GM21576 (cell line): ENCODE results near the gene TMEM63A.
"Not testable (repeated sequence)": the region's sequence is repeated elsewhere in the genome, so short reads cannot be mapped to it uniquely, and the experiment has no call there.

Experiments
- ATAC-seq: cut with Tn5 transposase; IDR thresholded peaks from one replicate; pipeline ENCODE4 v1.9.1; 2021; ENCODE audit warnings: mild to moderate bottlenecking, moderate library complexity; ENCODE audit not compliant: unreplicated experiment

TMEM63A gene

DNA sequence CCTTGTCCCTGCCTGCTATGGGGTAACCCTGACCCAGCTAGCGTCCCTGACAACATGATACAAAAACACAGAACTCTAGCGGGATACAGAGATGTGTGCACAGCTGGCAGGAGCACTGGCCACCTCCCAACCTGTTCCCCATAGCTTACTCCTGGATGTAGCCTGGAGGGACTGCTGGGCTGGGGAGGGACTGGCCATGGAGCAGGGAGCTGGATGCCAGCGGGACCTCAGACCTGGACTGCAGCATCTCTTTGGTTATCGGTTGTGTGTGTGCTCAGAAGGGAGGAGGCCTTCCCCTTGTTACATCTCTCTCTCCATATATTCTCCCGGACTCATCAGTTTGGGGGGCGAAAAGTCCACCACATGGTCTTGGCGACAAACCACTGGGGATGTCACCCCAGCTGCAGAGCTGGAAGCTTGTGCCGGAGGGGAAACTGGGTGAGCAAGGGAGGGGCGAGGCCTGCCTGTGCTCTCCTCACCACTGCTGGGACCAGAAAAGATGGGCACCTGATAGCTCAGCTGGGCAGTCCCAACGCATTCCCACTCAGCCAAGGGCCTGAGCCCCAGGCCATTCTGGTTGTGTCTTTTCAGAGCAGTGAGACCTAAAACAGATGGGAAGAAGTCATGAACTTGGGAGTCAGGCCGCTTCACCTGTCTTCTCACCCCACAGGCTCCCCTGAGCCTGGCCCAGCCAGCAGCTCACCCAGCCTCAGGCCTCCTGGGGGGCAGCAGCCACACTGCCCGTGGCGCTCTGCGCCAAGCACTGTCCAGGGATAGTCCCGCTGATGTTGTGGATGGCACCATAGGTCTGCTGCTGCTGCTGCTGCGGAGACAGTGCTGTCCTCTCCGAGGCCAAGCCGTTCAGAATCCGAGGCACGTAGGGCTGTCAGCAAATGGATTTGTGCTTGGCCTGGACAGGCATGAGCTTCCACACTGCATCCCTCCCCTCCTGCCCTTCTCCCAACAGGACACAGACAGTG, 35.6 kb downstream of the TMEM63A start:
- no peak for ATAC-seq

DNA sequence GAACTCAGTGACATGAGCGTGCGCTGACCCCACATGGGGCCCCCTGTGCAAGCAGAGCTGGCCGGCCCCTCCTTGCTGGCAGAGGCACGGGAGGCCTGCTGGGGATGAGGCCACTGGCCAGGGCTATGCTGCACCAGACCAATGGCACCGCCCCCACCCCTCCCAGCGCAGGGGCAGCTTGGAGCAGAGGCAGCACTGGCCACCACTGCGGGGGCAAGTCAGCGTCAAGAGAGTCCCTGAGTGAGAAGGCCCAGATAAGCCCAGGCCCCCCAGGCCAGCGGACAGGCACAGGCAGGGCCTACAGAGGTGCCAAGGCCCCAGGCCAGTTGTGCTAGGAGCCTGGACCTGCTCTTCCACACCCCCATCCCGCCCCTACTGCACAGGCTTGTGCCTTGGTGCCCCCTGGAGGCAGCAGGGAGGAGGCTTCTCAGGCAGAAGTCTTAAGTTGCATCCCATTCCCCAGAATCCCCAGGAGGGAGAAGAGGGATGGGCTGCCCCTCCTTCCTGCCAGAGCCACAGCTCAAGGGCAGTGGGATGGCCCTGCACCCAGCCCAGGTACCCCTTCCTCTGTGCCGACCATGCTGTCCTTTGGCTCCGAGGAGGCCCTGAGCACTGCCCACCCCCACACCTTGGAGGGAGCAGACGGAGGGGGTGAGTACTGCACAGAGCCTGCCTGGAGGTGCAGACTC, 36.5 kb downstream of the TMEM63A start:
- no peak for ATAC-seq

DNA sequence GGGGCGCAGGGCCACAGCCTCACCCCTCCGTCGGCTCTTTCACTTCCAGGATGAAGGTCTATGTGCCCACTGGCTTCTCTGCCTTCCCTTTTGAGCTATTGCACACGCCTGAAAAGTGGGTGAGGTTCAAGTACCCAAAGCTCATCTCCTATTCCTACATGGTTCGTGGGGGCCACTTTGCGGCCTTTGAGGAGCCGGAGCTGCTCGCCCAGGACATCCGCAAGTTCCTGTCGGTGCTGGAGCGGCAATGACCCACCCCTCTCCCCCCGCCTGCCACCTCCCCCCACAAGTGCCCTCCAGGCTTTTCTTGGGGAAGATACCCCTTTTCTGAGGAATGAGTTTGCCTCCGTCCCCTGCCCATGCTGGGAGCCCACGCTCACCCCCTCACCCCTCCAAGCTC, 37.1 kb downstream of the TMEM63A start:
- no peak for ATAC-seq

DNA sequence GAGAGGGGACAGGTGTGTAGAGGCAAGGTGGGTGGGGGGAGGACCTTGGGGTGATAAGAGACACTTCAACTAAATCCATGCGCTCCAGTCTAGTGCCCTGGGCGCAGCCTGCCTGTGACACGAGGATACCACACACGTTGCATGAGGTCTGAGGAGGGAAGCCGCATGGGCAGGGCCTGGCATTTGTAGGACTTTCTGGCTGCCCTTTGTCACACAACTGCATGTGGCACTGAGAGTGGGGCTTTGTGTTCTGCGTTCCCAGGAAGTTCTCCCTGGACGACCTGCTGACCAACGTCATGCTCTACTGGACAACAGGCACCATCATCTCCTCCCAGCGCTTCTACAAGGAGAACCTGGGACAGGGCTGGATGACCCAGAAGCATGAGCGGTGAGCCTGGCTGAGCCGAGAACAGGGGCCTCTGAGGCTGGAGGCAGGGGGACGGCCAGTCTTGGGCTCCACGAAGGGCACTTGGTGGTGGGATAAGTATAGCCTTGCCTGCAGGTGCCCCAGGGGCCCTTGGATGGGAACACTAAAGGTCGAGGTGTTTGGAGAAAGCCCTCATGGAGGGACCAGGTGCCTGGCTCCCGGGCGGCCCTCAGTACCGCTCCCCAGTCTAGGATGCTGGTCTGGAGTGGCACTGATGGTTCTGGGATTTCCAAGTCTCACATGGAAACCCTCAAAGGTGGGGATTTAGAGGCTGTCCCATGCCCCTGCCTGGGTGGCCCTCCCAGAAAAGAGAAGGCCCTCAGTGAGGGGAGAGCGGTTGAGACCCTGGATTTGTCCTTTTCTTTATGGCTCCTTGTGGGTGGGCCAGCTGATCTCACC, 37.7 kb downstream of the TMEM63A start:
- ATAC-seq: no peak

DNA sequence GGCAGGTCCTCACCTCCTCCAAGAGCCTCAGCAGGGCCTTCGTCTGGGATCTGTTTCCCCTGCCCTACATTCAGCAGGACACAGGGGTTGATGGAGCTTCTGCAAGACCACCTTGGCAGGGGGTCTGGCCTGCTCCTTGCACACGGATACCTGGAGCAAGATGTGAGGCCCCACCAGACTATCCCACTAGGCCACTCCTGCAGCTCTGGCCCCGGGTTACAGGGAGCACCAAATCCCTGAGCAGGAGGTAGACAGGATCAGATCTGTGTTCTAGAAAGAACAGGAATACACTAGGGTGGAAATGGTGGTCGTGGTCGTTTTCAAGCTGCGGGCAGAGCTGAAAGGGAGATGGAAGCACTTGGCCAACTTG, 38.8 kb downstream of the TMEM63A start:
- ATAC-seq: no peak

DNA sequence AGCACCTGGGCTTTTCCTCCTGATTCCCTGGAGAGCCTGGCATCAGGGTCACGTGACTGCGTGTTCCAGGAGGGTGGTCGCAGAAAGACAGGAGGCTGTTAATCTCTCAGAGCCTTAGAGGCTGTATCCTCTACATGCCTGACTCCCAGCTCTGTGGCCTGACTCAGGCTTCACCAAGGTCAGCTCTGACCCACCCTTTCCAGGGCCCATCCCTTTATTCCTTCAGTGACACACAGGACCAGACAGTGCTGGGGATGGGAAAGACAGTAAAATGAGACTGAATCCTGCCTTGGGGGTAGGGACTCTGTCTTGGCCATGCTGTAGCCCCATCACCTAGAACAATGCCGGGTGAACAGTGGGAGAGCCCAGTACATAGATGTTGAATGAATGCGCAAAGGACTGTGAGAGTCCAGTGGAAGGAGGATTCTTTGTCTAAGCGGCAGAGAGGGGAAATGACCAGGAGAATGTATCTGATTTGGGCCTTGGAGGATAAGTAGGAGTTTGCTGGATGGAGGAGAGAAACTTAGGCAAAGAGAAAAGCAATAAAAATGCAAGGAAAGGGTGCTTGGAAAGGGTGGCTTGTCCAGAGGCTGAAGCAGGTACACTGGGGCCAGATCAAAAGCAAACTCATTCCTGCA, 39.3 kb downstream of the TMEM63A start:
- ATAC-seq: no peak

DNA sequence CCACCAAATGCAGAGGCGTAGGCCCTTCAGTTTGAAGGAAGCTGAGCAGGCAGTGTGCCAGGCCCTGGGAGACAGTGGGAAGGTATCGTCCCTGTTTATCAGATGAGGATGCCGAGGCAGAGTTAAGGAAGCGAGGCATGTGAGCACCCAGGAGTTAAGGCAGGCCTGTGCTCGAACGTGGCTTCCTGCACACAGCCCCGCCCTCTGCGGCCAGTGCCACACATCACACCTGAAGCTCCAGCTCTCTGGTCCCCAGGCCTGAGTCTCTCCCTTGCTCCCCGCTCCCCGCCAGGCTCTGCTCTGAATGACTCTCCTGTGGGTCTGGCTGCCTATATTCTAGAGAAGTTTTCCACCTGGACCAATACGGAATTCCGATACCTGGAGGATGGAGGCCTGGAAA, 40.1 kb downstream of the TMEM63A start:
- ATAC-seq: no peak

DNA sequence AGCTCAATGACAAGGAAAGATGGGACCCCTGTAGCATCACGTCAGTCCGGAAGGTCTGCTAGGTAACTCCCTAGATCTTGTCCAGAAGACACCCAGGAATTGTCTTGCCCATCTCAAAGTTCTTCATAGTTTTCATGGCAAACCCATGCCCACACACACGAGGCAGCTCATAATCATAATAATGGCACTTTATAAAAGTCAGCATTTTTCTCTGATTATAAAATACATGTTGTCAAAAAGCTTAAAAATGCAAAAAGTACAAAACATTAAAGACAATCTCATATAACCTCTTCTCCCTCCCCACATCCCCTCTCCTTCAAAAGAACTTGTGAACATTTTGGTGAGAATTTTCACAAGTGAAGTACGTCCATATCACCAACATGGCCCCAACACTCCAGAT, 41.5 kb downstream of the TMEM63A start:
- no peak for ATAC-seq

DNA sequence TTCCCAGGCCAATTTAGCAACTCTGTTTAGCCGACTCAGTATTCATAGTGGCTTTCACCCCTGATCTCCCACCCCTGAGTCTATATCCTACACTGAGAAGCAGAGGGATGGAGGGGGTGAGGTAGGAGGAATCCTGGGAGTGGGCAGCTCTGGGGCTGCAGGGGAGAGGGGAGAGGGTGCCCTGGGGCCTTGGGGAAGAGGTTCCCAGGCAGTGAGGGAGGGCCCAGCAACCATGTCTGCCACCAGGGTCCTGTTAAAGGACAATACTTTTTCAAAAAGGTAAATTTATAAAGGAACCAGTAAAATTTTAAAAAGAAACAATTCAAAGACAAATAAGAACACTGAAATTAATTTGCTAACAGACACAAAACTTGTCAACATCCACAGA, 42.0 kb downstream of the TMEM63A start:
- no peak for ATAC-seq

DNA sequence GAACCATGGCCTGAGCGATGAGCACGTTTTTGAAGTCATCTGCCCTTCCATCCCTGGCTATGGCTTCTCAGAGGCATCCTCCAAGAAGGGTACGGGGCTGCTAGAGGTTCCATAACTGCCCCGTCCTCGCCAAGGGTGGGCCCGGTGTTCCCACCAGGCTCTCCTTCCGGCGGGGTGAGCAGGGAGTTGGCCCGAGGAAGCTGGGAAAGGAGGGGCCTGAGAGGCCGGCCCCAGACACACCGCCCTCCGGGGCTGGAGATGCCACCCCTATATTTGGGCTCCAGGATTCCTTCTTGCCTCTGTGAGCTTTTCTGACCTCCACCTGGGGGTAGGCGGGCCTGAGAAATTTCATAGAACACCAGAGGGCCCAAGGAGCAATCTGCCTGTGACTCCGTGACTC, 43.4 kb downstream of the TMEM63A start:
- ATAC-seq: no peak

DNA sequence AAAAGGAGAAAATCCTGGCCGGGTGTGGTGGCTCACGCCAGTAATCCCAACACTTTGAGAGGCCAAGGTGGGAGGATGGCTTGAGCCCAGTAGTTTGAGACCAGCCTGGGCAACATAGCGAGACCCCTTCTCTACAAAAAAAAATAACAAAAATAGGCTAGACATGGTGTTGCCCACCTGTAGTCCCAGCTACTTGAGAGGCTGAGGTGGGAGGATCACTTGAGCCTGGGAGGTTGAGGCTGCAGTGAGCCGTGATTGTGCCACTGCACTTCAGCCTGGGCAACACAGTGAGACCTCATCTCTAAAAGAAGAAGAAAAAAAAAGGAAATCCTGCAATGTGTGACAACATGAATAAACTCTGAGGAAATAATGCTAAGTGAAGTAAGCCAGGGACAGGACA, 45.9 kb downstream of the TMEM63A start:
- not testable (repeated sequence) for ATAC-seq

DNA sequence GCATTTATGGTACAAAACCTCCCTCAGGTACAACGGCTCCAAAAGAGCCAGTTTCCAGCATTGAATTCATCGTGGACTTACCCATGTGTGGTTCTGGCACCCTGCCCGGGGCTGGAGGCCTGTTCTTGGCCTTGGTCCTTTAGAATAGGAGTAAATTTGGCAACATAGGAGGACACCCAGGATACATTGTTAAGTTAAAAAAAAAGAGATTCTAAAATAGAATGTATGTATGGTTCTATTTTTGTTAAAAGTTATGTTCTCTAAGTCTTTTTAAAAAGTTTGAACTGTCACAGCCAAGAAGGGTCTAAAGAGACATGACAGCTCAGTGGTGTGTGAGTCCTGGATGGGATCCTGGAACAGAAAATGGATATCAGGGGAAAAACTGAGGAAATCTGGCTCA, 46.3 kb downstream of the TMEM63A start:
- ATAC-seq: no peak

DNA sequence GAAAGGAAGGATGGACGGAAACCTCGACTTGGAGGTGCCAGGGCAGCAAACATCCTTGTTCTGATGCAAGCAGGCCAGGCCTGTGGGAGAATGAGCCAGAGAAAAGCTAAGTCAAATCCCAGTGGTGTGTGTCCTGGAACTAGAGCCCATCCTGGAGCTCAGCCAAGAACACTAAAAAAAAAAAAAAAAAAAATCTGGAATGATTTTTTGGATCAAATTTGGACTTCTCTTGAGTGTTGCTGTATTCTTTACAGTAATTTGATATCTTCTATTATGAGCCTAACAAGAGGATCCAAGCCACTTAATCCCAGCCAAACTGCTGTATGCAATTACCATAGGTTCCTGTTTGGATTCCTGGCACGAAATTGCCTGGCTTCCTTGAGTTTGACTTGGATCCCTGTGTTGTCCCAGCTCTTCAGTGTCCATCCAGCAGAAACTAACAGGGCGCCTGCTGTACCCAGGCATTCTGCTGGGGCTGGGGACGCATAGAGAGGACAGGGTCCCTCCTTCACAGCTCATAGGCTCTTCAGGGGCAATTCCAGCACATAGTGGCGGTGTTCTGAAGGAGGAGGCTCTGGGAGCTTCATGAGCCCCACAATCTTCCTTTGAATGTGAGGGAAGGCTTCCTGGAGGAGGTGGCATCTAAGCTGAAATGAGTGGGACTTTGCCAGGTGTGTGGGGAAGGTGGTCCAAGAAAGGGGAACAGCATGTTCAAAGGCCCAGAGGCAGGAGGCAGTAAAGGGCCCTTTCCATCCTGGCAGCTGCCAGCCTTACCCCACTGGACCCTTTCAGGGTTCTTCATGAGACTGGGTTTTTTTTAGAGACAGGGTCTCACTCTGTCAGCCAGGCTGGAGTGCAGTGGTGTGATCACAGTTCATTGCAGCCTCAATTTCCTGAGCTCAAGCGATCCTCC, 47.5 kb downstream of the TMEM63A start:
- no peak for ATAC-seq

DNA sequence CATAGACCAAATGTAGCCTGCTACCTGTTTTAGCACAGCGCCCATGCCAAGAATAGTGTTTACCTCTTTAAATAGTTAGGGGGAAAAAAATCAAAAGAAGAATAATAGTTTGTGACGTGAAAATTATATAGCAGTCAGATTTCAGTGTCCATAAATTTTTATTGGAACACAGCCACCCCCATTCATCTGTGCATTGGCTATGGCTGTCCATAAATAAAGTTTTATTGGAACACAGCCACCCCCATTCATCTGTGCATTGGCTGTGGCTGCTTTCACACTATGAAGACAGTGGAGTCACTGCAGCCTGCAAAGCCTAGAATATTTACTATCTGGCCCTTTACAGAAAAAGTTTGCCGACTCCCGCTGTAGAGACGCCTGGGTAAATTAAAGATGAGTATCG, 51.3 kb downstream of the TMEM63A start:
- no peak for ATAC-seq

DNA sequence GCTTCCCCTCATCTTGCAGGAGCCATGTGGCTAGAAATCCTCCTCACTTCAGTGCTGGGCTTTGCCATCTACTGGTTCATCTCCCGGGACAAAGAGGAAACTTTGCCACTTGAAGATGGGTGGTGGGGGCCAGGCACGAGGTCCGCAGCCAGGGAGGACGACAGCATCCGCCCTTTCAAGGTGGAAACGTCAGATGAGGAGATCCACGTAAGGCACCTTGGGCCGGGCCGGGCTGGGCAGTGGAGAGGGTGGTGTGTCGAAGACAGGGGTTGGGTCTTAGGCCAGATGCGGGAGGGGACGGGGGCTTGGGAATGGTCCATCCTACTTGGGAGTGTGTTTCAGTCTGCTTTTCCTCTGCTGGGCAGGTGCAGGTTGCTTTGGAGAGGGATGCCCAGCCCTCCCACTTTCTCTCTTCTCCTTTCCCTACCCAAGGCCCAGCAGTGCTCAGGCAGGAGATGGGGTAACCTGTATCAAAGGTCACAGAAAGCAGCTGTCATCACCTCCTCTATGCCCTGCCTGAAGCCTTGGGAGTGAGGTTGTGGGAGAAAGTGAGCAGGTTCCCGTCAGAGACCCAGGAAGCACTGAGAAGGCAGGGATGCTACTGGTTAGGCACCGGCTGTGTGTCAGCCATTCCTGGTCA, 53.4 kb downstream of the TMEM63A start:
- ATAC-seq: no peak

DNA sequence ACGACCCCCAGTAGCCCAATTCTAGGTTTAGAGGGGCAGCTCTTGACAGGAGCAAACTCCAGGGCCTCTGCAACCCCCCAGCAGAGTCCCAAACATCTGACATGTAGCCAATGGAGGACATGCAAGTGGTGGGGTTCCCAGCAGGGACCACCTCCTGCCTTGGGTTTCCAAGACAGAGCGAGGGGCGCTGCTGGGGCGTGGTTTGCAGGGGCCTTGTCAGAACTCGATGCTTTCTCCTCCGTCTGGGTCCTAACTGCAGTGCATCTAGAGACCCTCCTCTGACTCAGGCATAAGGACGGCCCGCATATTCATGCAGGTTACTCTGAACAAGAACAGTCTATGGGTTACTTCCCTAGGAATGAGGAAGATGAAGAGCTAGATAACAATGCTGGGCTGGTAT, 55.1 kb downstream of the TMEM63A start:
- no peak for ATAC-seq

DNA sequence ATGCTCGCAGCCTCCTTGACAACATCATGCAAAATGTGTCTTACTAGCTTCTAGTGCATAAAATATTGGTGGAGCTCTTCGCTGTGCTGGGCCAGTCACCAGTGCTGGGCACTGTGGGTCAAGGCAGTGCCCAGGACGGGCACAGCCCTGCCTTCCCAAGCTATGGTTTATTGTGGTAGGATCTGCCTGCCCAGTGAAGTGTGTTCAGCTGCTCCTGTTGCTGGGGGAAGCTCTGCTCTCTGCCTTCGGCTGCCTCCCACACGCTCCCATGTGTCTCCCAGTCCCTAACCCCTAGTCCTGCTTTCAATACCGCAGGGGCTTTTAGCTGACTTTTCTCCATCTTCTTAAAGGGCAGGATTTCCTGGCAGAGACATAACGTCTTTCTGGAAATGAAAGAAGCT, 56.6 kb downstream of the TMEM63A start:
- no peak for ATAC-seq

DNA sequence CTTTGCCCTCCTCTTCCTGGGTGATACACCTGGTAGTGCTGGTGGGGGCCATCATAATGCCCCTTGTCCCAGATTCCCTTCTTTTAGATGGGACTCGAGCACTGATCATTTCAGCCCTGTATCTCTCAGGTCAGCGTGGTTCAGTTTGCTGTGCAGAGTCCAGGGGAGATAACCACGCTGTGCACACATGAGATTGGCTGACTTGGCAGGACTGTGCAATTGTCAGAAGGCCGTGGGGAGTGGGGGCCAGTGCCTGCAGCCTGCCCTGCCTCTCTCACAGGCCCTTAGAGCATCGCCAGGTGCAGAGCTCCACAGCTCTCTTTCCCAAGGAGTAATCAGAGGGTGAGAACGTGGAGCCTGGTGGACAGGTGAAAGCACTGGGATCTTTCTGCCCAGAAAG, 57.1 kb downstream of the TMEM63A start:
- no peak for ATAC-seq

DNA sequence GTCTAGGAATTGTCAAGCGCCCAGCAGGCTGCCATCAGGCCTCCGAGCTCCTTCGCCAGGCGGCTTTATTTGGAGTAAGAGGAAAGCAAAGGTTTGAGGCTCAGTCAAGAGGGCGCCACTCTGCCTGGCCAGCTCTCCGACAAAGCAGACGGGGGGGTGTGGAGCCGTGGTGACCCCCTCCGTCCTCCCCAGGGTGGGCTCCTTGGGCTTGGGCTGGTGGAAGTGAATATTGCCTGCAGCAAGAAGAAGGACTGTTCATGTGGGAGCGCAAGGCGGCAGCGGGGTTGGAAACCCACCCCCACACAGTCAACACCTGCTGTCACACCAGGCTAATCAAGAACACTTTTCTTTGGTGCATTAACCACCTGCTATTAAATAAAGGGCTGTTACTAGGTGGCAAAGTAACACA, 57.6 kb downstream of the TMEM63A start:
- no peak for ATAC-seq
